Camera-type eye (tissue), 1 donor: ENCODE measurements around the gene QSOX1. TPM values are rescaled to one million over a fixed set of nuclear protein-coding genes. Genes with fewer than 3 reads are reported as not detected.

Experiments used
- total RNA-seq: library from RNA; depleted of rRNA; stranded (reverse); fragments of >200 nt; gene quantifications from one replicate; pipeline ENCODE4 v1.2.3, GENCODE V29; 2014

QSOX1 gene
- total RNA-seq = 44.4 TPM

GRCh38 chr1:180154325-180155181, at the start of gene QSOX1:
QSOX1 (plus strand) TSS chr1:180154869; CDS start chr1:180154908, 39 bp downstream.

GRCh38 chr1:180229483-180230415, 75.1 kb downstream of the QSOX1 start, which contains the start of gene LHX4:
LHX4 (plus strand) TSS chr1:180230264; CDS start chr1:180230530, 266 bp downstream.

Other genes starting within 250 kb of the QSOX1 start
- 105 TPM for gene CEP350, start 200.1 kb upstream of the QSOX1 start, total RNA-seq
- gene LHX4, start 75.4 kb downstream of the QSOX1 start, total RNA-seq = 43.6 TPM